Measurements from ENCODE around the gene SRSF2. TPM values are rescaled to one million over a fixed set of nuclear protein-coding genes. Genes with fewer than 3 reads are reported as not detected.

The SRSF2 gene
- total RNA-seq, 1 donor from 2014 or later: 429 TPM

DNA sequence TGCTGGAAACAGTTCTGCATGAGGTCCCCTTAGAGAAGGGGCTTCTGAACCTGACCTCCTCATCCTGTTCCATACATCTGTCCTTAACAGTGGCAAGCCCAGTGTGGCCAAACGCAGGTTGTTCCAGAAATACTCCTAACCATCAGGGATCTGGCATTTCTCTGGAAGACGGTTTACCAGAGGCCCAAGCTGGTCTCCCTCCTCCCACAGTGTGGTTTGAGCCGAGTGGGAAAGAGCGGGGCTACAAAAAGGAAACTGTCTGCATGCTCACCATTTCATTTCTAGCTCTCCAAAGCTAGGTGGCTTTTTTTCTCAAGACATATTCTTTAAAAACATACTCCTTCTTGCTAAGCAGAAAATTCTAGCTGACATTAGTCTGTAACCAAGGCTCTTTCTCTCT lies 32.3 kb downstream of the SRSF2 start:
- intact Hi-C loops (cut with DNase I): no loop called here
- Histone ChIP-seq H3K27ac (peak overlapping the region; percentile 40 to 53), H3K4me3 (no peak overlapping the region), H3K4me1 (peaks cover 9 to 42% of the 10 kb centered on the region in 2 donors), H3K9me3 (no peaks in the 10 kb centered on the region), H3K27me3 (no peaks in the 10 kb centered on the region), H3K36me3 (no peaks in the 10 kb centered on the region)
- DNase-seq (ENCODE audit: low spot score in 2 of 2): no peak
- TF ChIP-seq, protein P1, sequence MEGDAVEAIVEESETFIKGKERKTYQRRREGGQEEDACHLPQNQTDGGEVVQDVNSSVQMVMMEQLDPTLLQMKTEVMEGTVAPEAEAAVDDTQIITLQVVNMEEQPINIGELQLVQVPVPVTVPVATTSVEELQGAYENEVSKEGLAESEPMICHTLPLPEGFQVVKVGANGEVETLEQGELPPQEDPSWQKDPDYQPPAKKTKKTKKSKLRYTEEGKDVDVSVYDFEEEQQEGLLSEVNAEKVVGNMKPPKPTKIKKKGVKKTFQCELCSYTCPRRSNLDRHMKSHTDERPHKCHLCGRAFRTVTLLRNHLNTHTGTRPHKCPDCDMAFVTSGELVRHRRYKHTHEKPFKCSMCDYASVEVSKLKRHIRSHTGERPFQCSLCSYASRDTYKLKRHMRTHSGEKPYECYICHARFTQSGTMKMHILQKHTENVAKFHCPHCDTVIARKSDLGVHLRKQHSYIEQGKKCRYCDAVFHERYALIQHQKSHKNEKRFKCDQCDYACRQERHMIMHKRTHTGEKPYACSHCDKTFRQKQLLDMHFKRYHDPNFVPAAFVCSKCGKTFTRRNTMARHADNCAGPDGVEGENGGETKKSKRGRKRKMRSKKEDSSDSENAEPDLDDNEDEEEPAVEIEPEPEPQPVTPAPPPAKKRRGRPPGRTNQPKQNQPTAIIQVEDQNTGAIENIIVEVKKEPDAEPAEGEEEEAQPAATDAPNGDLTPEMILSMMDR (IDR thresholded peaks at IDR 0.05): no peak

DNA sequence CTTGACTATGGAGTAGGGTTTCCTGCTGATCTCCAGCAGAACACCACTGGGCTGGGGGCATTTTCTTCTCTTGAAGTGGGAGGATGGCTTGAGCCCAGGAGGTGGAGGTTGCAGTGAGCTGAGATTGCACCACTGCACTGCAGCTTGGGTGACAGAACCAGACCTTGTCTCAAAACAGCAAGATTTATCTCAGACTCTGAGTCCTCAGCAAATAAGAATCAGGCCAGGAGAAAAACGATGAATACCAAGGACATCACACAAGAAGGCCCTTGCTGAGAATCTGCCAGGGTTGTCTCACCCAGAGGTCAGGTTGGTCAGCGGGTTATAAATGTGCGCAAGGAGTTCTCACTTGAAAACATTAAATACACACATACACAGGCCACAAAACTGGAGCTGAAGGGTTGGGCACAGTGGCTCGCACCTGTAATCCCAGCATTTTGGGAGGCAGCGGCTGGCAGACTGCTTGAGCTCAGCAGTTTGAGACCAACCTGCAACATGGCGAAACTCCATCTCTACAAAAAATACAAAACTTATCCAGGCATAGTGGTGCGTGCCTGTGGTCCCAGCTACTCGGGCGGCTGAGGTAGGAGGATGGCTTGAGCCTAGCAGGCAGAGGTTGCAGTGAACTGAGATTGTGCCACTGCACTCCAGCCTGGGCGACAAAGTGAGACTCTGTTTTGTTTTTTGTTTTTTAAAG lies 34.0 kb downstream of the SRSF2 start:
- Histone ChIP-seq H3K4me3 (no peak overlapping the region), H3K27me3 (no peaks in the 10 kb centered on the region), H3K36me3 (no peaks in the 10 kb centered on the region), H3K4me1 (peaks cover 15 to 50% of the 10 kb centered on the region in 2 donors), H3K9me3 (no peaks in the 10 kb centered on the region), H3K27ac (peak overlapping the region; percentile 90 to 93)
- TF ChIP-seq, protein P1 (IDR thresholded peaks at IDR 0.05): no peak
- DNase-seq (ENCODE audit: low spot score in 2 of 2): no peak
- intact Hi-C loops (cut with DNase I): no loop called here

DNA sequence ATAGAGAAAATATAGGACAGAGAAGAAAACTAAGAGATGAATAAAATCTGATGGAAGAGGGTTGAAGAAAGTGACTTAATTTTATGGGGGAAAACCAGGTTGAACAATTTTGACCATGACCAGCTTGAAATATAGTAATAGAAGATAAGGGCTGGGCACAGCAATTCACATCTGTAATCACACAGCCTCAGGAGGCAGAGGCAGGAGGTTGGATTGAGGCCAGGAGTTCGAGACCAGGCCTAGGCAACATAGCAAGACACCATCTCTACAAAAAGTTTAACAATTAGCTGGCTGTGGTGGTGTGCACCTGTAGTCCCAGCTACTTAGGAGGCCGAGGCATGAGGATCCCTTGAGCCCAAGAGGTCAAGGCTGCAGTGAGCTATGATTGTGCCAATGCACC lies 35.1 kb downstream of the SRSF2 start:
- intact Hi-C loops (cut with DNase I): no loop called here
- TF ChIP-seq, protein P1 (IDR thresholded peaks at IDR 0.05): no peak

DNA sequence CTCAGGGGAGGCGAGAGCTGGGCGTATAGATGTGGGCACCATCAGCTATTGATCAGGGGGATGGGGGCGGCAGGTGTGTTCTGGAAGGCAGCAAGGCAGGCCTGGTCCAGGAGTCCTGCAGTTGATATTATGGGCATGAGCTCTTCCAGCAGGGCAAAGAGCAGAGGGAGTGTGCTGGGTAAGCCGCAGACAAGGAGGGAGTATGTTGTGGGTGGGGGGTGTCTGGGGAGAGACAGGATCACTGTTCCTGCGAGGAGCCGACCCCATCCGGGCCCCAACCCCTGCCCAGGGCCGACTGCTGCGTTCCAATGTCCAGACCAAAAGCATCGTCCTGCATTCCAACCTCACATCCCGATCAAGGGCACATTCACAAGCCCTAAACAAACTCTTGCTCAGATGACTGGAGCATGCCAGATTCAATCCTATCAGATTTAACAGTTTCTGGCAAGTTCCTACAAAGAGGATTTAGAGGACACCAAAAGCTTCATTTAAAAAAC lies 35.6 kb downstream of the SRSF2 start:
- no peak for DNase-seq (ENCODE audit: low spot score in 2 of 2)
- TF ChIP-seq, protein P1 (IDR thresholded peaks at IDR 0.05): no peak

More for the DNA sequence above, 35.1 kb downstream of the SRSF2 start:
- Histone ChIP-seq H3K4me3 (no peak overlapping the region), H3K9me3 (no peaks in the 10 kb centered on the region), H3K4me1 (peaks cover 17 to 52% of the 10 kb centered on the region in 2 donors), H3K36me3 (no peaks in the 10 kb centered on the region), H3K27me3 (no peaks in the 10 kb centered on the region), H3K27ac (peak overlapping the region; percentile 90 to 93)
- DNase-seq (ENCODE audit: low spot score in 2 of 2): no peak

DNA sequence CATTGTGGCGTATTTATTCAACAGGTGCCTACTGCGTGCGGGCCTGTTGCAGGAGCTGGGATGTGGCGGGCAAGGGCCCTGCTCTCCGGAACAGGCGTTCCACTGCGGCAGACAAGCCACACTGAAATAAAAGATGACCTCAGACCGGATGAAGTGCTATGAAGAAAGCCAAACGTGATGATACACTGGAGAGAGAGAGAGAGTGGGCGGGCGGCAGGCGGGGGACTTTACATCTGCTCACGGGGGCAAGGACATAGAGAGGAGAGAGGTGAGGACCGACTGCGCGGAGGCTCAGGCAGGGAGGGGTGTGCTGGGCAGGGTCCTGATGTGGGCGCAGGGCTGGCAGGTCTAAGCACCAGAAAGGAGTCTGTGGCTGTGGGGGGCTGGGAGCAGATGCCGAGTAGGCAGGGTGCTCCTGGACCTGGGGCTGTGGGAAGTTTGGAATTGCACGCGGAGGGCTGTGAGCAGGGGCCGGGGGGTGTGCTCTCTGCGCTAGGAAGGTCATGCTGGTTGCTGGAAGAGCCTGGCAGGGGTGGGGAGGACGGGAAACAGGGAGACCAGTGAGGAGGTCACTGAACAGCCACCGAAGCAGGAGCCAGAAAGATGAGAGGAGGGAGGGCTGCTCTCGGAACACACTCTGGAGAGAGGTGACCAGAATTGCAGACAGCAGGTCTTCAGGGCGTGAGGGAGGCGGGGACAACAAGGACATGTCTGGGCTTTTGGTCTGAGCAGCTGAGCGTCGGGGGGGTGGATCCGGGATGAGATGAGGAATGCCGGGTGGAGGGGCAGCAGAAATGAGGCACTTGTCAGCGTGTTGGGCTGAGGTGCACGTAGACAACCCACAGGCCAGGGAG lies 36.3 kb downstream of the SRSF2 start:
- Histone ChIP-seq H3K27ac (peak overlapping the region; percentile 90 to 93), H3K4me1 (peaks cover 21 to 60% of the 10 kb centered on the region in 2 donors), H3K4me3 (peak overlapping the region; percentile 34 to 59), H3K36me3 (no peaks in the 10 kb centered on the region), H3K27me3 (no peaks in the 10 kb centered on the region), H3K9me3 (no peaks in the 10 kb centered on the region)
- intact Hi-C loops (cut with DNase I): loop anchor here (1.0 kb wide), 1 partner anchor 8 kb away; no protein-coding TSS in a partner anchor
- peak in 1 of 2 donors; percentile 90 for DNase-seq (ENCODE audit: low spot score in 2 of 2)
- TF ChIP-seq, protein P1 (IDR thresholded peaks at IDR 0.05): no peak

More for the DNA sequence above, 35.6 kb downstream of the SRSF2 start:
- peaks cover 20 to 53% of the 10 kb centered on the region in 2 donors for H3K4me1 ChIP-seq
- H3K36me3 ChIP-seq: no peaks in the 10 kb centered on the region
- H3K27ac ChIP-seq: peak overlapping the region; percentile 90 to 93
- H3K9me3 ChIP-seq: no peaks in the 10 kb centered on the region
- H3K4me3 ChIP-seq: peak overlapping the region in 1 of 2 donors; percentile 59
- no peaks in the 10 kb centered on the region for H3K27me3 ChIP-seq
- intact Hi-C loops (cut with DNase I): no loop called here
